Measurements from ENCODE around the gene CD22.

DNA sequence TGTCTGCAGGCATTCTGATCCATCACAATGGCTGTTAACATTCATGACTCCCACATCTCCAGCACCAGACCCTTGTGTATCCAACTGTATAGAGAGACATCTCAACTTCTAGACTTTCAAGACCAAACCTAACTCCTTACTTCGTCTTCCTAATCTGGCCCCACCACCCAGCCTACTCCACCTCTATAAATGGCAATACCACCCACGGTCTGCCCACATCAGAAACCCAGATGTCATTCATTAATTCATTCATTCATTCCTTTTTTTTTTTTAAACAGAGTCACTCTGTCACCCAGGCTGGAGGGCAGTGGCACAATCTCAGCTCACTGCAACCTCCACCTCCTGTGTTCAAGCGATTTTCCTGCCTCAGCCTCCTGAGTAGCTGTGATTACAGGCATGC lies 52.3 kb downstream of the CD22 start:
- TF ChIP-seq POLR2A (IDR thresholded peaks at IDR 0.05) (no peak), CTCF (IDR thresholded peaks at IDR 0.05) (no peak)

All from sigmoid colon (tissue), 3 donors.